Breast epithelium (tissue), 4 donors: ENCODE results near the gene KDM5B. TPM values are rescaled to one million over a fixed set of nuclear protein-coding genes. Genes with fewer than 3 reads are reported as not detected.

Experiments used
- DNase-seq, 2 donors: peaks; one replicate each; pipeline ENCODE4 v3.0.0-alpha.2; 2019; ENCODE audit warnings: low spot score in 2 of 2
- H3K27ac ChIP-seq, 2 donors: fragments of 200-600 bp; sonication (generic) in 1 of 2; one replicate each; pipeline ENCODE4 v1.5.1; 2016 to 2019; ENCODE audit warnings: mild to moderate bottlenecking in 1 of 2
- H3K27me3 ChIP-seq, 2 donors: fragments of 200-600 bp; sonication (generic) in 1 of 2; one replicate each; pipeline versions ENCODE4 v1.5.1 to v1.6.0; 2017 to 2019; ENCODE audit warnings: control low read depth in 1 of 2, mild to moderate bottlenecking in 1 of 2
- H3K36me3 ChIP-seq: fragments of 200-600 bp; one replicate; pipeline ENCODE4 v1.5.1; 2019
- H3K4me1 ChIP-seq, 2 donors: fragments of 200-600 bp; sonication (generic); one replicate each; pipeline ENCODE4 v1.5.1; 2016 to 2019; ENCODE audit warnings: control low read depth in 1 of 2
- H3K4me3 ChIP-seq, 3 donors: fragments of 200-600 bp; sonication (generic); 1 replicate in 2 of 3; 2 replicates in 1 of 3; pipeline ENCODE4 v1.5.1; 2016 to 2019; ENCODE audit warnings: mild to moderate bottlenecking in 3 of 3, moderate library complexity in 2 of 3
- H3K9me3 ChIP-seq, 2 donors: fragments of 200-600 bp; sonication (generic) in 1 of 2; one replicate each; pipeline ENCODE4 v1.5.1; 2016 to 2019; ENCODE audit warnings: control low read depth in 1 of 2
- CTCF ChIP-seq, 3 donors: fragments of 450-650 bp; IDR thresholded peaks; one replicate each; pipeline ENCODE4 v1.5.1; 2016 to 2017; ENCODE audit warnings: antibody characterized with exemption in 3 of 3, mild to moderate bottlenecking in 3 of 3, moderate library complexity in 3 of 3
- POLR2A ChIP-seq: fragments of 450-650 bp; IDR thresholded peaks from one replicate; pipeline ENCODE4 v1.6.1; 2016; ENCODE audit warnings: antibody characterized with exemption, mild to moderate bottlenecking, moderate library complexity
- POLR2AphosphoS5 ChIP-seq, 3 donors: sonication (generic); formaldehyde crosslinking; IDR thresholded peaks; one replicate each; pipeline ENCODE4 v1.6.1; 2017; ENCODE audit warnings: antibody characterized with exemption in 3 of 3
- intact Hi-C: fragments of 100-400 bp; cut with DNase I; formaldehyde crosslinking; loops from one replicate; pipeline ENCODE4 v1.15.1; 2023; ENCODE audit warnings: low total_unique reads
- total RNA-seq, 3 donors: library from RNA; depleted of rRNA; stranded (reverse); fragments of >200 nt; gene quantifications; one replicate each; pipeline ENCODE4 v1.1.0, GENCODE V29; 2016

KDM5B gene
- total RNA-seq = 100 to 1,000 TPM in 1 of 3 donors, 10 to 100 TPM in 2; 37.6 to 122 (median 87.5) TPM

GRCh38 chr1:202807926-202808757 lies at the start of gene KDM5B:
Gene KDM5B, minus strand, starts transcription at chr1:202808421. Its CDS starts 116 bp downstream, at chr1:202808305.
- intact Hi-C loops = no loop called here
- DNase-seq = peak; percentile 39 to 67
- peak within 1 kb of the TSS; percentile 95 to 97 for H3K27ac ChIP-seq
- H3K9me3 ChIP-seq = no peaks in the 10 kb centered on the region
- H3K36me3 ChIP-seq = no peaks in the 10 kb centered on the region
- H3K27me3 ChIP-seq = no peaks in the 10 kb centered on the region
- H3K4me1 ChIP-seq = peaks cover 0 to 4% of the 10 kb centered on the region in 2 donors
- peak within 1 kb of the TSS; percentile 85 to 100 (median 86) for H3K4me3 ChIP-seq
- peak; percentile 69 to 91 (median 76) for TF ChIP-seq POLR2AphosphoS5 (IDR thresholded peaks at IDR 0.05)
- no peak for TF ChIP-seq POLR2A

- TF ChIP-seq CTCF (IDR thresholded peaks at IDR 0.05) (no peak), POLR2AphosphoS5 (IDR thresholded peaks at IDR 0.05) (no peak), POLR2A (no peak)
- Histone ChIP-seq H3K4me1 (no peaks in the 10 kb centered on the region), H3K9me3 (no peaks in the 10 kb centered on the region), H3K4me3 (no peak overlapping the region), H3K27ac (peak overlapping the region in 1 of 2 donors; percentile 75), H3K27me3 (no peaks in the 10 kb centered on the region), H3K36me3 (no peaks in the 10 kb centered on the region)
- DNase-seq = no peak
- intact Hi-C loops = no loop called here
Observed at GRCh38 chr1:202857136-202857610, 49.0 kb upstream of the KDM5B start.

- Histone ChIP-seq H3K9me3 (no peaks in the 10 kb centered on the region), H3K27ac (no peak overlapping the region), H3K4me1 (no peaks in the 10 kb centered on the region), H3K27me3 (no peaks in the 10 kb centered on the region), H3K4me3 (no peak overlapping the region), H3K36me3 (no peaks in the 10 kb centered on the region)
- no peak for DNase-seq
- no peak for TF ChIP-seq POLR2A
- intact Hi-C loops = no loop called here
Observed at GRCh38 chr1:202856014-202856413, 47.8 kb upstream of the KDM5B start.

GRCh38 chr1:202854787-202855186 lies 46.6 kb upstream of the KDM5B start:
- no peaks in the 10 kb centered on the region for H3K4me1 ChIP-seq
- H3K4me3 ChIP-seq = no peak overlapping the region
- H3K27ac ChIP-seq = no peak overlapping the region
- intact Hi-C loops = no loop called here
- H3K36me3 ChIP-seq = no peaks in the 10 kb centered on the region
- DNase-seq = no peak
- H3K9me3 ChIP-seq = no peaks in the 10 kb centered on the region
- H3K27me3 ChIP-seq = no peaks in the 10 kb centered on the region
- no peak for TF ChIP-seq POLR2AphosphoS5 (IDR thresholded peaks at IDR 0.05)
- no peak for TF ChIP-seq POLR2A
- no peak for TF ChIP-seq CTCF (IDR thresholded peaks at IDR 0.05)

GRCh38 chr1:202852163-202852904 lies 44.1 kb upstream of the KDM5B start:
- DNase-seq = no peak
- H3K9me3 ChIP-seq = no peaks in the 10 kb centered on the region
- intact Hi-C loops = no loop called here

More at GRCh38 chr1:202852163-202852904, 44.1 kb upstream of the KDM5B start:
- Histone ChIP-seq H3K4me3 (no peak overlapping the region), H3K4me1 (no peaks in the 10 kb centered on the region), H3K27ac (no peak overlapping the region), H3K27me3 (no peaks in the 10 kb centered on the region), H3K36me3 (no peaks in the 10 kb centered on the region)
- TF ChIP-seq POLR2A (no peak), CTCF (IDR thresholded peaks at IDR 0.05) (peak in 1 of 3 donors; percentile 17), POLR2AphosphoS5 (IDR thresholded peaks at IDR 0.05) (no peak)
